ENCODE measurements around the gene EXPH5.

The EXPH5 gene

GRCh38 chr11:108565653-108566052, 27.9 kb downstream of the EXPH5 start:
- H3K4me1 Mint-ChIP-seq (ENCODE audit: low read depth): peaks cover 7% of the 10 kb centered on the region

DNA sequence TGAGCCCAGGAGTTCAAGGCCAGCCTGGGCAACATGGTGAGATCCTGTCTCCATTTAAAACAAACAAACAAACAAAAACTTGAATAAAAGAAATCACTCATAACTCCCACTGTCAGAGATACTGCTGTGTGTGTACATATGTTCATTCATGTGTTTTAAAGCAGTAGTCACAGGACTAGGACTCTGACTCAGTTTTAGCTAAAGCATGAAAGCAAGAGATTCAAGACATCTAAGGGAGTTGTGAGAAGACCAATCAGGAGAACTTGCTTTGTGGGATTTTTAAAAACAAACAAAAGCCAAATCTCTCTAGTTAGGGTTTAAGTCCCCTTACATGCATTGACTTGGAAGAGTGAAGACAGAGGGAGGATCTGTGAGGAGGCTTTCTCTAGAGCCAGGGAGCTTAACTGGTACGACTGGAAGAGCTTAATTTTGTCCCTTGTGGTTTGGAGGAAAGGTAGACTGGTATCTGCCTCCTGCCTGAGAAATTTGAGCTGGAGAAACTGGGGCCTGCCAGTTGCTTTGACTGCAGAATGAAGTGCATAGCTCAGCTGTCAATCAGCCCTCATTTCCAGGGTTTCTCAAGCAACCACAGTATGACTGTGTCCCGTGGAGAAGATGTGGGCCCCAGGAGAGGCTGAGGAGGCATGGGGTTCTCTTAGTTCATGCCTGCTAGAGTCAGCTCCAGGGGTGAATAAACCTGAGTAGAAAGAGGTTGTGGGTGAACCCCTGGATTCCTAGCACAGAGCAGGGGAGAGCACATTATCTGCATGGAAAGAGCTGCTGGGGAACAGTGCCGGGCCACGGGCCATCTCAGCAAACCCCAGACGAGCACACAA, 30.6 kb downstream of the EXPH5 start:
- H3K27ac Mint-ChIP-seq: no peak overlapping the region
- intact Hi-C loops (cut with micrococcal nuclease): no loop called here
- no peaks in the 10 kb centered on the region for H3K9me3 Mint-ChIP-seq
- H3K36me3 Mint-ChIP-seq (ENCODE audit: low read depth): no peaks in the 10 kb centered on the region
- no peaks in the 10 kb centered on the region for H3K27me3 Mint-ChIP-seq
- H3K4me3 Mint-ChIP-seq: no peak overlapping the region
- H3K4me1 Mint-ChIP-seq (ENCODE audit: low read depth): peaks cover 7% of the 10 kb centered on the region

More at GRCh38 chr11:108565653-108566052, 27.9 kb downstream of the EXPH5 start:
- H3K4me3 Mint-ChIP-seq: no peak overlapping the region
- intact Hi-C loops (cut with micrococcal nuclease): no loop called here
- H3K9me3 Mint-ChIP-seq: no peaks in the 10 kb centered on the region
- no peak overlapping the region for H3K27ac Mint-ChIP-seq
- no peaks in the 10 kb centered on the region for H3K36me3 Mint-ChIP-seq (ENCODE audit: low read depth)
- no peaks in the 10 kb centered on the region for H3K27me3 Mint-ChIP-seq

DNA sequence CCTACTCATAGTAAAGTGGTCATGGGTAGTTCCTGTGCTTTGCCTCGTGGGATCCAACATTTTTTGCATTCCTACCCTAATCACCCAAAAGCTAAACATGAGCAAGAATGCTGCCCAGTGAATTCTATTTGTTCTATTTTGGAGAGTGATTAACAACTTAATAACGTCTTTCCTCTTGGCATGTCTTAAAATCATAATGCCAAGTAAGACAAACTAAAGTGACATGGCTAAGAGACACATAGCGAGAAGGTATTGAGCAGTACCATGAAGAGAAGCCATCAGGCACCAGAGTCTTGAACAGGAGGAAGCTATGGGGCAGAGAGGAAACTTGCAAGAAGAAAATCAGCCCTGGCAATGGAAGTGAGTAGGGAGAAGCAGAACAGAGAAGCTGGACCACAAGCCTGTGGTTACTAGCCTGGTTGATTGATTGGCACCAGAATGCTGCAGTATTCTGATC, 32.0 kb downstream of the EXPH5 start:
- Mint-ChIP-seq H3K27ac (no peak overlapping the region), H3K9me3 (no peaks in the 10 kb centered on the region), H3K4me3 (no peak overlapping the region), H3K4me1 (ENCODE audit: low read depth) (peaks cover 7% of the 10 kb centered on the region), H3K36me3 (ENCODE audit: low read depth) (no peaks in the 10 kb centered on the region), H3K27me3 (no peaks in the 10 kb centered on the region)
- intact Hi-C loops (cut with micrococcal nuclease): no loop called here

GRCh38 chr11:108559904-108560303, 33.7 kb downstream of the EXPH5 start:
- intact Hi-C loops (cut with micrococcal nuclease): no loop called here
- H3K27ac Mint-ChIP-seq: no peak overlapping the region
- H3K27me3 Mint-ChIP-seq: no peaks in the 10 kb centered on the region
- peaks cover 7% of the 10 kb centered on the region for H3K4me1 Mint-ChIP-seq (ENCODE audit: low read depth)
- H3K9me3 Mint-ChIP-seq: no peaks in the 10 kb centered on the region
- H3K4me3 Mint-ChIP-seq: no peak overlapping the region
- no peaks in the 10 kb centered on the region for H3K36me3 Mint-ChIP-seq (ENCODE audit: low read depth)

DNA sequence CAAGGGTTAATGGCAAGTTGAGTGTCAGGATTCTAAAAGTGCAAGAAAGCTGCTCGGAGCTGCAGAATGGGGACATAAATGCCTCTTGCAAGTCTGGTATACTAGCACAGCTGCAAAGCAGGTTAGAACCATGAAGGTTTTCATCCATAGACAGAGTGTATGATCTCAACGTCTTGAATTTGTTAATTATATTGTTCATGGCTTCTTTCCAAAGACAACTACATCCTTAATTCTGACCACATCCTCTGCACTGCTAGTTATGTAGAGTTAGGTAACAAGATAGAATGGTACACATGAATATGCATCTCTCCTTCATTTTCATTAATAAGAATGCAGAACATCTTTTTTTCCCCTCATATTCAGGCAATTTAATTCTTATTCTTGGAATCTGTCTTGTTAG, 34.2 kb downstream of the EXPH5 start:
- Mint-ChIP-seq H3K4me3 (no peak overlapping the region), H3K36me3 (ENCODE audit: low read depth) (no peaks in the 10 kb centered on the region), H3K4me1 (ENCODE audit: low read depth) (peaks cover 7% of the 10 kb centered on the region), H3K27ac (no peak overlapping the region), H3K27me3 (no peaks in the 10 kb centered on the region), H3K9me3 (no peaks in the 10 kb centered on the region)
- intact Hi-C loops (cut with micrococcal nuclease): no loop called here

GRCh38 chr11:108558222-108558621, 35.3 kb downstream of the EXPH5 start:
- no peak overlapping the region for H3K4me3 Mint-ChIP-seq
- H3K27me3 Mint-ChIP-seq: no peaks in the 10 kb centered on the region
- peaks cover 7% of the 10 kb centered on the region for H3K4me1 Mint-ChIP-seq (ENCODE audit: low read depth)
- no peaks in the 10 kb centered on the region for H3K36me3 Mint-ChIP-seq (ENCODE audit: low read depth)
- H3K9me3 Mint-ChIP-seq: no peaks in the 10 kb centered on the region
- intact Hi-C loops (cut with micrococcal nuclease): no loop called here
- H3K27ac Mint-ChIP-seq: no peak overlapping the region

GRCh38 chr11:108556019-108556418, 37.5 kb downstream of the EXPH5 start:
- H3K9me3 Mint-ChIP-seq: no peaks in the 10 kb centered on the region
- H3K27ac Mint-ChIP-seq: no peak overlapping the region
- H3K4me1 Mint-ChIP-seq (ENCODE audit: low read depth): peaks cover 8% of the 10 kb centered on the region
- no peaks in the 10 kb centered on the region for H3K36me3 Mint-ChIP-seq (ENCODE audit: low read depth)
- intact Hi-C loops (cut with micrococcal nuclease): no loop called here
- H3K4me3 Mint-ChIP-seq: no peak overlapping the region
- no peaks in the 10 kb centered on the region for H3K27me3 Mint-ChIP-seq

DNA sequence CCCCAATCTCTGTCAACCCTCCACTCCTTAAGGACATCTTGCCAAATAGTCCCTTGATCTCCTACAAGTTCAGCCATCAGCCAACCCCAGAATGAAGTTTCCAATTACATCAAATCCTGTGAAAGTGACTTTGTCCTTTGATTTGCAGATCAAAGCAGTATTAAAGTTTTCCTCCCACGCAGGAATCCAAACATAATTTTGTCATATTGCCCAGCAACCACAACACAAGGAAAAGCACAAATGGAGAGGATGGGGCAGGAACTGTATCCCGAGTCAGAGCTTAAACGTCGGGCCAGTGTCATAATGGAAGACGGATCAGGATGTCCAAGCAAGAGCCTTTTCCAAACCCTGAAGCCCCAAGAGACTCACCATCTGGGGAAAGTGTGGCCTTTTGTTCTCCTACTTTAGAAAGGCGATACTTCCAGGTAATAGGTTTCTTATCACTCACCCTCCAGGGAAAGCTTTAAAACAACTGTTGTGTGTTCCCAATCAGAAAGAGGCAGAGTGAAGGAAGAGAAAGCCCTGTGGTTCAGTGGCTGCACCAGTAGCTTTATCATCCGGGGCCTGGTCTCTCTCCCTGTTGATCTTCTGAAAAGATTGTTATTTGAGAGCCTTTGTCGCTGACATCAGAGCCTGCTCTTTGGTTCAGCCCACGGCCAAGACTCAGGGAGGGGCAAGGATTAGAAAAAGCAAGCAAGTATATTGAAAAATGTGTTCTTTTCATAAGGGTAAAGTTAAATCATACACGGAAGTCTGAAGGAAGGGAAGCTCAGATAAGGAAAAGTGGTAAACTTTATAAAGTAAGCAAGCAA, 41.7 kb downstream of the EXPH5 start:
- Mint-ChIP-seq H3K27me3 (no peaks in the 10 kb centered on the region), H3K36me3 (ENCODE audit: low read depth) (no peaks in the 10 kb centered on the region), H3K9me3 (no peaks in the 10 kb centered on the region), H3K4me3 (no peak overlapping the region), H3K4me1 (ENCODE audit: low read depth) (peaks cover 21% of the 10 kb centered on the region), H3K27ac (no peak overlapping the region)
- intact Hi-C loops (cut with micrococcal nuclease): no loop called here

GRCh38 chr11:108549319-108549885, 44.2 kb downstream of the EXPH5 start:
- intact Hi-C loops (cut with micrococcal nuclease): no loop called here
- no peak overlapping the region for H3K27ac Mint-ChIP-seq
- no peaks in the 10 kb centered on the region for H3K27me3 Mint-ChIP-seq
- H3K4me3 Mint-ChIP-seq: no peak overlapping the region
- no peaks in the 10 kb centered on the region for H3K9me3 Mint-ChIP-seq
- H3K4me1 Mint-ChIP-seq (ENCODE audit: low read depth): peaks cover 22% of the 10 kb centered on the region
- H3K36me3 Mint-ChIP-seq (ENCODE audit: low read depth): no peaks in the 10 kb centered on the region

DNA sequence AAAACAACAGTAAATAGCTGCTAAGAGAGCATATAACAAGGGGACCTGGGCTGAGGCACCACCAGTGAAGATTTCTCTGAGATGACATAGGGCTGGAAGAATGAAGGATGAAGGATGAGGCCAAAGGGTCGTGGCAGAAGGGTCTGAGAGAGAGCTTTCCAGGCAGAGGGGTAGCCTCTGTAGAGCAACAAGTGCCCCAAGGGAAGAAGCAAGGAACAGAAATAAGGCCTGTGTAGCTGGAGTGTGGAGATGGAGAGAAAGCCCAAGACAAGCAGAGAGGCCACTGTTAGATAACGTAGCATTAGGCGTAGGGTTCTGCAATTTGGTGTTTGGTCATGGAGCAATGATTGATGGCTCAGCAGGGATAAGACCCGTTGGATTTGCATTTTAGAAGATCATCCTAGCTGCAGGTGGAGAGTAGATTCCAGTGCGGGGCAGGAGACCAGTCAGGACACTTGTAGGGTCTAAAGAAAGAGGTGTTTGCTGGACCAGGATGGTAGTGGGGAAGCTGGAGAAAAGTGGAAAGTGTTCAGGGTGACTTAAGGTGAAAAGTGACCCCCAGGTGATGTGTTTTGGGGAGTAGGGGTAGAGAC, 47.6 kb downstream of the EXPH5 start:
- H3K9me3 Mint-ChIP-seq: no peaks in the 10 kb centered on the region
- H3K36me3 Mint-ChIP-seq (ENCODE audit: low read depth): no peaks in the 10 kb centered on the region
- intact Hi-C loops (cut with micrococcal nuclease): no loop called here
- H3K4me3 Mint-ChIP-seq: no peak overlapping the region
- no peaks in the 10 kb centered on the region for H3K27me3 Mint-ChIP-seq
- peaks cover 25% of the 10 kb centered on the region for H3K4me1 Mint-ChIP-seq (ENCODE audit: low read depth)
- H3K27ac Mint-ChIP-seq: no peak overlapping the region

DNA sequence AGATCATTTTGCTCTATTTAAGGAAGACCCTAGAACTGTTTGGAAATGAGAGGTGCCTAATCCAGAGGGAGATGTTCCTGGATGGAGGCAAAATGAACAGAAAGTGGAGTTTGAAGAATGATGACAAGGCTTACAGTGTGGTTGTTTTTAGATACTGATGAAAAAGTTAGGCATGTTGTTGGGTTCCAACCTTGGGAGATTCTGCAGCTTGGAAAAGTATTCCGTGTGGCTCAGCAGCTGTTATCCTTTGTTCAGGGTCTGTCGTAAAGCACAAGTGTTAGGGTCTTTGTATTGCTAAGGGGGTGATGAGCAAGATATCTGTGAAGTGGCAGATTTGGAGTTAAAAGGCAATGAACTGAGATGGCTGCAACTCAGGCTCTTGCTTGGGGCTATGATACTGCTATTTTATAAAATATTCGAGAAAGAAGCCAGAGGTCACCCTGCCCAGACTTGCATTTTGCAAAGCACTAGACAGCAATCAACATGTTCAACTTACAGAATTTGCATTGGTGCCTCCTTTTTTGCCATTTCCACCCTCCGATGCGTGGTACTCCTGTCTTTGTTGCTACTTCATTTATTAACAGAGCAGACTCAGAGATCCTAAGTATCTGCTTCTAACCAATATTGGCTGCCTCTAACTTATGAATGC, 50.1 kb downstream of the EXPH5 start:
- Mint-ChIP-seq H3K36me3 (ENCODE audit: low read depth) (no peaks in the 10 kb centered on the region), H3K4me1 (ENCODE audit: low read depth) (peaks cover 12% of the 10 kb centered on the region), H3K9me3 (no peaks in the 10 kb centered on the region), H3K27me3 (no peaks in the 10 kb centered on the region), H3K4me3 (no peak overlapping the region), H3K27ac (no peak overlapping the region)
- intact Hi-C loops (cut with micrococcal nuclease): no loop called here

GRCh38 chr11:108541531-108541930, 52.0 kb downstream of the EXPH5 start:
- Mint-ChIP-seq H3K27me3 (no peaks in the 10 kb centered on the region), H3K36me3 (ENCODE audit: low read depth) (no peaks in the 10 kb centered on the region), H3K4me3 (no peak overlapping the region), H3K9me3 (no peaks in the 10 kb centered on the region), H3K27ac (no peak overlapping the region), H3K4me1 (ENCODE audit: low read depth) (peaks cover 12% of the 10 kb centered on the region)
- intact Hi-C loops (cut with micrococcal nuclease): no loop called here

DNA sequence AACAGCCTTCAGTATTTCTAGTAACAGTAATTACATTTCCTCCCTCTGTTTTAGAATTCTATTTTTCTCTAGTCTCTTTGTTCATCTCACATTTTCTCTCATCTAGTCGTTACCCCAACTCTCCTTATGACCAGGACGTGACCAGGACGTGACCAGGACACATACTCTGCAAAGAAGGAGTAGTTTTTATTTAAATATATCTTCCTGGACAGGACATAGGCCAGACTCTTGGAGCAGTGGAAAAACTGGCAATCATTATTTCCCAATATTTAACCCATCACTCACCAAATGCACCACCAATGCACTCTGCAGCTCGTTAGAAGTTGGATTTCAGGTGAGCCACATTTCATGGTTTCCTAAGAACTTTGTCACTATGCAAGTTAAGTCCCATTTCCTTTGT, 55.1 kb downstream of the EXPH5 start:
- no peak overlapping the region for H3K4me3 Mint-ChIP-seq
- no peaks in the 10 kb centered on the region for H3K36me3 Mint-ChIP-seq (ENCODE audit: low read depth)
- intact Hi-C loops (cut with micrococcal nuclease): no loop called here
- H3K27ac Mint-ChIP-seq: no peak overlapping the region
- no peaks in the 10 kb centered on the region for H3K27me3 Mint-ChIP-seq
- H3K9me3 Mint-ChIP-seq: no peaks in the 10 kb centered on the region
- peaks cover 2% of the 10 kb centered on the region for H3K4me1 Mint-ChIP-seq (ENCODE audit: low read depth)
